Measurements from ENCODE around the gene LRRK1.
A peak's percentile ranks its signal among the peaks of the same experiment; 100 is the strongest.

LRRK1 gene

GRCh38 chr15:101044625-101045235 is 125.6 kb downstream of the LRRK1 start:
- no peak for DNase-seq (ENCODE audit: low spot score)

- DNase-seq (ENCODE audit: low spot score), result no peak
Observed at GRCh38 chr15:101045236-101045646, 126.1 kb downstream of the LRRK1 start.

DNA sequence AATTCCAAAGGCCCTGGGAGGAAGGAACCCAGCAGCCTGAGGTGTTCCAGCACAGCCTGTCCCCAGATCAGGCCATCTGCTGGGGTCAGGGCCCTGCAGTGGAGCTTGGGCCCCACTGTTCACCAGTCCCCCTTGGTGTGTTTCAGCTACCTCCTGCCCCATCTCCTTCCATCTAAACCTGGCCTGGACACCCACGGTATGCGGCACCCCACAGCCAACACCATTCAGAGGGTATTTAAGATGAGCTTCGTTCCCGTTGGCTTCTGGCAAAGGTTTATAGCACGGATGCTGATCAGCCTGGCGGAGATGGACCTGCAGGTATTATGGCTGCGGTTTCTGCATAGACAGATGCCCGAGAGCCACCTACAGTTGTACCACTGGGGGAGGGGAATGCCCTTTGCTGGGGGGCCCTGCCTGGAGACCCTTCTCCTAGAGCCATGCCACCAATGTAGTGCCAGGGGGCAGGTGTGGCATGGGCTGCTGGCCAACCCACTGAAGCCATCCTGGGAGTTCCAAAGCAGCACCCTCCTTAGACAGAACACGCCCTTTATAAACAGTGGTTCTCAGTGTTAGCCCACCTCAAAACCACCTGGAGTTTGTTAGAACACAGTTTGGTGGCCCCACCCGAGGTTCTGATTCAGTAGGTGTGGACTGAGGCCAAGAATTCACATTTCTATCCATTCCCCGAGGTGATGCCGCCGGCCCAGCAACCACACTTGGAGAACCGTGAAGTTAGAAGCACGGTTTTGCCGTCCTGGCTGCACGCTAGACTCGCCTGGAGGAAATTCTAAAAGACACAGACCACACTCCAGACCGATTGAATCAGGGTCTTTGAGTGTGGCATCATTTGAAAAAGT is 126.9 kb downstream of the LRRK1 start:
- no peak for DNase-seq (ENCODE audit: low spot score)

- DNase-seq (ENCODE audit: low spot score), result no peak
Observed at GRCh38 chr15:101046826-101047225, 127.7 kb downstream of the LRRK1 start.

GRCh38 chr15:101047301-101047781 is 128.2 kb downstream of the LRRK1 start:
- DNase-seq (ENCODE audit: low spot score), result no peak

DNA sequence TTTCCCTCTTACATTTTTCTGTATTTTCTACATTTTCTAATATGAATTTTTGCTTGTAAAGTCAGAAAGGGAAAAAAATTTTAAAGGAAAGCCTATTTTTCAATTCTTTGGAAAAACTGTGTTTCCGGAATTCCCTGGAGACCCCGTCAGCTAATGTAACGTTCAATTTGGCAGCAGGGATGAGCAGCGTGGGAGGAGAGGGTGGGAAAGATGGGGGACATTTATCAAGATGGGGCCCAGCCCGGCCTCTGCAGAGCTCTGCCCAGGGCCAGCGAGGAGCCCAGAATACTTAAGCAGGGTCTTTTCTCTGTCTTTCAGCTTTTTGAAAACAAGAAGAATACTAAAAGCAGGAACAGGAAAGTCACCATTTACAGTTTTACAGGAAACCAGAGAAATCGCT is 129.0 kb downstream of the LRRK1 start:
- DNase-seq (ENCODE audit: low spot score), result no peak

GRCh38 chr15:101048581-101049030 is 129.4 kb downstream of the LRRK1 start:
- no peak for DNase-seq (ENCODE audit: low spot score)

- no peak for DNase-seq (ENCODE audit: low spot score)
Observed at GRCh38 chr15:101049282-101049681, 130.1 kb downstream of the LRRK1 start.

DNA sequence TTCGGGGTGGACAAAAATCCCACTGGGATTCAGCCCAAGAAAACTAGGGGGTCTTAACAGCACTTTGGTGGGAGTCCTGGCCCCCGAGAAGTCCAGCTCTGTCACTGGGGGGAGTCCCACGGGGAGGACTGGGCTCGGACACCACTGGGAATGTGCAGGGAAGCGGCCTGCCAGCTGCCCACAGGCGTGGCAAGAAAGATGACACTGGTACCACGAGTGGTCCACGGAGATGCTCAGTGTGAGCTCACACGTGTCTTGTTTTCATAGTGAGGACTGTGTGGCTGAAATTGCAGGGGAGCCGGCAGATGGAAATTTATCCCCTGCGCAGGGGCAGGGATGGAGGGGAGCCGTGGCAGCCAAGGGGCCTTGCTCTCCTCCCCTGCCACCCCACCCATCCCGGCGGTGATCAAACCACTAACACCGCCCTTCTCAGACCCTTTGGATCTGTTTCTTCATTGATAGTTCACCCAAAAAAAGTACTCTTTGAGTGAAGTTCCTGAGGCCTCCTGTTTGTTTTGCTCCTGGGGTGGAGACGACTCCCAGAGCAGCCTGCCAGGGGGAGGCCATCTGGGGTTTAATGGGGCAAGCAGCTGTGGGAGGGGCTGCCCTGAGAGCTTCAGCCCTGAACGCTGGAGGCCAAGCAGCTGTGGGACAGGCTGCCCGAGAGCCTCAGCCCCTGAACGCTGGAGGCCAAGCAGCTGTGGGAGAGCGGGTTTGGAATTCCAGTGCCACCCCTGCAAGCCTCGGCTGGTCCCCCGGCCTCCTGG is 130.9 kb downstream of the LRRK1 start:
- DNase-seq (ENCODE audit: low spot score), result no peak

GRCh38 chr15:101050623-101051290 is 131.6 kb downstream of the LRRK1 start:
- no peak for DNase-seq (ENCODE audit: low spot score)

DNA sequence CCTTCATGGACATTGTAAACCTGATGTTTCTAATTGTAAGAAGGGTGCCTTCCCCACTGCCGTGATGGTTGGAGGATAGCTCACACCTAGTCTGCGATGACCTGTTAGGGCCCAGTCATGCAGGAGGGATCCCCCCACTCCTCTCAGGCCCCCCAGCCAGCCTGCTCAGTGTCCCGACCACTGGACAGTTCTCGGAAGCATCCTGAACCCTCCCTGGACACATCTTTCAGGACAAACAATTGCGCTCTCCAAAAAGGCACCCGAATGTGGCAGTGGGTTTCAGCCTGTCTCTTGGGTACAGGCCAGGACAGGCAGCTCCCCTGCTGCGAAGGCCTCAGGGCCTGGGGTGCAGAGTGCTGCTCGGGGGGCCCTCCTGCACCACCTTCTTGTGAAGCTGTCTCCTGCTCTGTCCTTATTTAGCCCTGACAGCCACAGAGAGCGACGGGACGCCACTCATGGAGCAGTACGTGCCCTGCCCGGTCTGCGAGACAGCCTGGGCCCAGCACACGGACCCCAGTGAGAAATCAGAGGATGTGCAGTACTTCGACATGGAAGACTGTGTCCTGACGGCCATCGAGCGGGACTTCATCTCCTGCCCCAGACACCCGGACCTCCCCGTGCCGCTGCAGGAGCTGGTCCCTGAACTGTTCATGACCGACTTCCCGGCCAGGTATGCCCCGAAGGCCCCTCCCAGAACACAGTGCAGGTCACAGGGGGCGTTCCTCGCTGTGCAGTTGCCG is 132.3 kb downstream of the LRRK1 start:
- DNase-seq (ENCODE audit: low spot score), result no peak

DNA sequence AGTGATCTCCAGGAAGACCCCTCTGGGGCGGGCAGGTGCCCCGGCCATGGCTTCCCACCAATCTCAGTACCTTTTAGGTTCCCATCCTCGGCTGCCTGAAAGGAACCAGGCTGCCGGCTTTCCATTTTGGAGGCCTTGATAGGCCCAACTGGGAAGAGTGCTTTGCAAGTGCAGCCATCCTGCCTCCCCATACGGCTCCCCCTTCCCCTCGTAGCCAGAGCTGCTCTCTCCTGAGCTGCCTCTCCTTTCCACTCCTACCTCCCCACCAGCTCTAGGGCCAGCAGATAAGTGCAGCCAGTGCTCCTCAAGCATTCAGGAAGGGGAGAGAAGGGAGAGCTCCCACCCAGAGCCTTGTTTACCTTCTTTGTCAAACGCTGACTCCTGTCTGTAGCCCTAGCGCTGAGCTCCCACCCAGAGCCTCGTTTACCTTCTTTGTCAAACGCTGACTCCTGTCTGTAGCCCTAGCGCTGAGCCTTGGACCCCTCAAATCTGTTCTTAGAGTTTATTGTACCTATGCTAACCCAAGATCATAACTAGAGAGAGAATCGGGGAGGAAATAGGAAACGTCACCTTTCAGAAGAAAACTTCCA is 133.0 kb downstream of the LRRK1 start:
- no peak for DNase-seq (ENCODE audit: low spot score)

DNA sequence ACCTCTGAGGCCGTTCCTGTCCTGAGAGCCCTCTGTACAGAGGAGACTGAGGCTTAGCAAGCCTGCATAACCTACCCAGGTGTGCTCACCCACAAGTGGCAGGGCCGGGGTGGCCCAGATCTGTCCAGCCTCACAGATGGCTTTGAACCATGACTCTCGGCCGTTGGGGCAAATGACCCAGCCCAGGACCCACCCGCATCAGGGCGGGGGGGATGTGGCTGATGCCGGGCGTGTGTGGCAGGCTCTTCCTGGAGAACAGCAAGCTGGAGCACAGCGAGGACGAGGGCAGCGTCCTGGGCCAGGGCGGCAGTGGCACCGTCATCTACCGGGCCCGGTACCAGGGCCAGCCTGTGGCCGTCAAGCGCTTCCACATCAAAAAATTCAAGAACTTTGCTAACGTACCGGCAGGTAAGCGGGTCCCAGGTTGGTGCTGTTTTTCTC is 133.5 kb downstream of the LRRK1 start:
- DNase-seq (ENCODE audit: low spot score), result no peak

GRCh38 chr15:101053261-101053660 is 134.1 kb downstream of the LRRK1 start:
- DNase-seq (ENCODE audit: low spot score), result no peak

GRCh38 chr15:101054116-101054515 is 135.0 kb downstream of the LRRK1 start:
- no peak for DNase-seq (ENCODE audit: low spot score)

DNA sequence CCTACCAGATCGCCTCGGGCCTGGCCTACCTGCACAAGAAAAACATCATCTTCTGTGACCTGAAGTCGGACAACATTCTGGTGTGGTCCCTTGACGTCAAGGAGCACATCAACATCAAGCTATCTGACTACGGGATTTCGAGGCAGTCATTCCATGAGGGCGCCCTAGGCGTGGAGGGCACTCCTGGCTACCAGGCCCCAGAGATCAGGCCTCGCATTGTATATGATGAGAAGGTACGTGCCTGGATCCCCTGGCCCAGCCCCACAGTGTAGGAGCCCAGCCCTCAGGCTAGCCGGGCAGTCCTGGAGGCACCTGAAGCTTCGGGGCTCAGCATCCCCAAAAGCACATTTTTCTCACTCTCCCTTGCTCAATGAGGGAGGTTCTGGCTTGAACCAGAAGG is 135.8 kb downstream of the LRRK1 start:
- DNase-seq (ENCODE audit: low spot score), result no peak

DNA sequence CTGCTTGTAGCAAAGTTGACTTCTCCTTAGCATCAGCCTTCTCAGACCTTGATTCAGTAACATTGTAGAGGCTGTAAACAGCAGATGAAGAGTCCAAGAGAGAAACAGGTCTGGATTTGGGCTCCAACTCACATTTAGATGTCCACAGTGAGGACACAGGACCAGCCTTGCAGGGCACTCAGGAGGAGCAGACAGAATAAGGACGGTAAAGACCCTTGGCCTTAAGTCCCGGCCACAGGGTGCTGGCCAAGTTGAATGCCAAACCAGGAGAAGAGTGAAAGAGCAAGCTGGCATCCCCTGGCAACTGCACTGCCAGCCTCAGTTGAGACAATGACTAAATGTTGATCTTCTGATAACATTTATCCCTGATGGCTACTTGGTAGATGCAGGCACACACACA is 136.3 kb downstream of the LRRK1 start:
- no peak for DNase-seq (ENCODE audit: low spot score)

DNA sequence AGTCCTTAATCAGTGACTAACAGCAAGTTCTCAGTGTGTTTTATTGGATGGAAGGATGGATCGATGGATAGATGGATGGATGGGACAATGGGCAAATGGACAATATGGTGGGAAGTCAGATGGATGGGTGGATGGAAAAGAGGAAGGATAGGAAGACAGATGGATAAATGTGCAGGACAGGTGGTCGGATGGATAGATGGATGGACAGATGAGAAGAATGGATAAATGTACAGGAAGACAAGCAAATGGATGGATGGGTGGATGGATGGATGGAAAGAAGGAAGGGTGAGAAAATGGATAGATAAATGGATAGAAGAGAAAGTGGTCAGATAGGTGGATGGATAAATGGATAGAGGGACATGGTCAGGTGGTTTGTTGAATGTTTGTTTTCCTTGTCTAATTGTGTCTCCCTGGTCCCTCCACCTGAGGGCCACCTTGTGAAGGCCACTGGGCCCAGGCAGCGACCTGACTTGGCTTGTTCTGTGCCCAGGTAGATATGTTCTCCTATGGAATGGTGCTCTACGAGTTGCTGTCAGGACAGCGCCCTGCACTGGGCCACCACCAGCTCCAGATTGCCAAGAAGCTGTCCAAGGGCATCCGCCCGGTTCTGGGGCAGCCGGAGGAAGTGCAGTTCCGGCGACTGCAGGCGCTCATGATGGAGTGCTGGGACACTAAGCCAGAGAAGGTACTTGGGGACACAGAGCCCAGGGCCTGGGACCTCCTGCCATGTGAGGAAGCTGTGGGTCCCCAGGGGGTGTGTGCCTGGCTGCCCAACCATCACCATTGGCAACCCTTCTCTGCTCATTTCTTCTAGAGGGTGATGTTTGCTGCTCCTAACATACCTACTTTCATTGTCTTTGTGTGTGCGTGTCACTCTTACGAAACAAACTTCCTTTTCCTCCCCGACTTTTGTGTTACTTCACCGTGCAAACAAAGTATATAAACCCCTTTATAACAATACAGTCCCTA is 137.5 kb downstream of the LRRK1 start:
- DNase-seq (ENCODE audit: low spot score), result peak; percentile 34

DNA sequence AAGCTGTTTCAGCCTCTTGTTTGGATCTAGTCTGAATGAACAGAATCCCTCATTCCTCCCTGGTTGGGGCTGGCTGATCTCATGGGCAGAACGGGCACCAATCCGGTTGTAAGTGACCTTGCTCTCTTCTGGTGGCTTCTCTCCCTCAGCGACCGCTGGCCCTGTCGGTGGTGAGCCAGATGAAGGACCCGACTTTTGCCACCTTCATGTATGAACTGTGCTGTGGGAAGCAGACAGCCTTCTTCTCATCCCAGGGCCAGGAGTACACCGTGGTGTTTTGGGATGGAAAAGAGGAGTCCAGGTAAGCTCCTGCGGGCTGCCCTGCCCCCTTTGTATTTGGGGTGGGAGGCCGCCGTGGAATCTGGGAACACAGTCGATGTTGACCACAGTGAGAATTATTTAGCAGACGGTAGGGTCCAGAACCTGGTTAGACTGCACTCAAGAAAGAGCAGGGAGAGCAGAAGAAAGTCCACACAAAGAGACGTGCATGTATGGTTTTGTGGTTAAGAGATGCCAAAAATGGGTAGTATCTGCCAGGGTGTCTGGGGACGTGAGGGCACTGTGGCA is 138.8 kb downstream of the LRRK1 start:
- DNase-seq (ENCODE audit: low spot score), result no peak

Measured in HuH-7 (cell line).